Thyroid gland (tissue), 4 donors: ENCODE data around the gene GNG7.

Source experiments
- POLR2A ChIP-seq, 2 donors: fragments of 450-650 bp; IDR thresholded peaks; one replicate each; pipeline ENCODE4 v1.6.1; 2017; ENCODE audit warnings: antibody characterized with exemption in 2 of 2, mild to moderate bottlenecking in 2 of 2, moderate library complexity in 1 of 2
- TF ChIP-seq, protein P1 (sequence below), 6 experiments: fragments of 200-600 bp in 3 of 6; fragments of 450-650 bp in 3 of 6; sonication (generic) in 3 of 6; IDR thresholded peaks; one replicate each; pipeline ENCODE4 v1.5.1; 2016 to 2019; ENCODE audit warnings: antibody characterized with exemption in 6 of 6, mild to moderate bottlenecking in 2 of 6, inconsistent platforms in 1 of 6, moderate library complexity in 1 of 6

- TF ChIP-seq, protein P1, sequence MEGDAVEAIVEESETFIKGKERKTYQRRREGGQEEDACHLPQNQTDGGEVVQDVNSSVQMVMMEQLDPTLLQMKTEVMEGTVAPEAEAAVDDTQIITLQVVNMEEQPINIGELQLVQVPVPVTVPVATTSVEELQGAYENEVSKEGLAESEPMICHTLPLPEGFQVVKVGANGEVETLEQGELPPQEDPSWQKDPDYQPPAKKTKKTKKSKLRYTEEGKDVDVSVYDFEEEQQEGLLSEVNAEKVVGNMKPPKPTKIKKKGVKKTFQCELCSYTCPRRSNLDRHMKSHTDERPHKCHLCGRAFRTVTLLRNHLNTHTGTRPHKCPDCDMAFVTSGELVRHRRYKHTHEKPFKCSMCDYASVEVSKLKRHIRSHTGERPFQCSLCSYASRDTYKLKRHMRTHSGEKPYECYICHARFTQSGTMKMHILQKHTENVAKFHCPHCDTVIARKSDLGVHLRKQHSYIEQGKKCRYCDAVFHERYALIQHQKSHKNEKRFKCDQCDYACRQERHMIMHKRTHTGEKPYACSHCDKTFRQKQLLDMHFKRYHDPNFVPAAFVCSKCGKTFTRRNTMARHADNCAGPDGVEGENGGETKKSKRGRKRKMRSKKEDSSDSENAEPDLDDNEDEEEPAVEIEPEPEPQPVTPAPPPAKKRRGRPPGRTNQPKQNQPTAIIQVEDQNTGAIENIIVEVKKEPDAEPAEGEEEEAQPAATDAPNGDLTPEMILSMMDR (IDR thresholded peaks at IDR 0.05), result no peak
- TF ChIP-seq POLR2A (IDR thresholded peaks at IDR 0.05), result no peak
Measured at GRCh38 chr19:2699413-2700140, 2.9 kb downstream of the GNG7 start.
